ENCODE data around the gene JPT1.

The JPT1 gene

DNA sequence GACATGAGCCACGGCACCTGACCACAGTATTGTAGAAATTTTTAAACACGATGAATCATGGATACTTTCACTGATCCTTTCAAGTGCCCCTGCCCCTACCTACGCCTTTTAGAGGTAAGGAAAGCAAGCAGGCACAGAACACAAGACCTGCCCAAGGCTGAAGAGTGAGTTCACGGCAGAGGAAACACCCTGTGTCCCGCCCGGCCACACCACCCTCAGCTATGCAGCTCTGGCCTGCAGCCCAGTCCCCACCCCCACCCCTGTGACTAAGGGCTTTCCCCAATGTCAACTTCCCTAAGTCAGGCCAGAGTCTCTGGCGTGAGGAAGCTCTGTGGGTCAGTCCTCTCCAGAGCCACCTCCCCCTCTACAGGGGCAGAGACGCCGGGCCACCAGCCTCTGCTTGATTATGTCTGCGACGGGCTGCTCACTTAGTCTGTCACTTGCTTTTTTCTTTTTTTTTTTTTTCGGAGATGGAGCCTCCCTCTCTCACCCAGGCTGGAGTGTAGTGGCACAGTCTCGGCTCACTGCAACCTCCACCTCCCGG is 58.2 kb downstream of the JPT1 start (continued):
- TF ChIP-seq, protein P1, sequence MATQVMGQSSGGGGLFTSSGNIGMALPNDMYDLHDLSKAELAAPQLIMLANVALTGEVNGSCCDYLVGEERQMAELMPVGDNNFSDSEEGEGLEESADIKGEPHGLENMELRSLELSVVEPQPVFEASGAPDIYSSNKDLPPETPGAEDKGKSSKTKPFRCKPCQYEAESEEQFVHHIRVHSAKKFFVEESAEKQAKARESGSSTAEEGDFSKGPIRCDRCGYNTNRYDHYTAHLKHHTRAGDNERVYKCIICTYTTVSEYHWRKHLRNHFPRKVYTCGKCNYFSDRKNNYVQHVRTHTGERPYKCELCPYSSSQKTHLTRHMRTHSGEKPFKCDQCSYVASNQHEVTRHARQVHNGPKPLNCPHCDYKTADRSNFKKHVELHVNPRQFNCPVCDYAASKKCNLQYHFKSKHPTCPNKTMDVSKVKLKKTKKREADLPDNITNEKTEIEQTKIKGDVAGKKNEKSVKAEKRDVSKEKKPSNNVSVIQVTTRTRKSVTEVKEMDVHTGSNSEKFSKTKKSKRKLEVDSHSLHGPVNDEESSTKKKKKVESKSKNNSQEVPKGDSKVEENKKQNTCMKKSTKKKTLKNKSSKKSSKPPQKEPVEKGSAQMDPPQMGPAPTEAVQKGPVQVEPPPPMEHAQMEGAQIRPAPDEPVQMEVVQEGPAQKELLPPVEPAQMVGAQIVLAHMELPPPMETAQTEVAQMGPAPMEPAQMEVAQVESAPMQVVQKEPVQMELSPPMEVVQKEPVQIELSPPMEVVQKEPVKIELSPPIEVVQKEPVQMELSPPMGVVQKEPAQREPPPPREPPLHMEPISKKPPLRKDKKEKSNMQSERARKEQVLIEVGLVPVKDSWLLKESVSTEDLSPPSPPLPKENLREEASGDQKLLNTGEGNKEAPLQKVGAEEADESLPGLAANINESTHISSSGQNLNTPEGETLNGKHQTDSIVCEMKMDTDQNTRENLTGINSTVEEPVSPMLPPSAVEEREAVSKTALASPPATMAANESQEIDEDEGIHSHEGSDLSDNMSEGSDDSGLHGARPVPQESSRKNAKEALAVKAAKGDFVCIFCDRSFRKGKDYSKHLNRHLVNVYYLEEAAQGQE (tag by site-specific recombination; IDR thresholded peaks at IDR 0.05), result no peak
- no peak for TF ChIP-seq ZSCAN30 (tag by site-specific recombination; IDR thresholded peaks at IDR 0.05)
- peak; percentile 37; the same call in 1 of the 2 replicates for TF ChIP-seq SP3 (tag by site-specific recombination; IDR thresholded peaks at IDR 0.05)
- no peak for TF ChIP-seq HOXA7 (CRISPR knock-in tag; IDR thresholded peaks at IDR 0.05; ENCODE audit: borderline replicate concordance)
- TF ChIP-seq ZFP3 (tag by site-specific recombination; IDR thresholded peaks at IDR 0.05; ENCODE audit: low read depth), result no peak
- no peak for TF ChIP-seq ZNF175 (tag by site-specific recombination; IDR thresholded peaks at IDR 0.05)
- no peak for TF ChIP-seq ZNF239 (tag by site-specific recombination; IDR thresholded peaks at IDR 0.05)
- TF ChIP-seq ZNF558 (tag by site-specific recombination; IDR thresholded peaks at IDR 0.05), result no peak
- TF ChIP-seq KLF1 (tag by site-specific recombination; IDR thresholded peaks at IDR 0.05), result peak; percentile 100
- TF ChIP-seq, protein P2, sequence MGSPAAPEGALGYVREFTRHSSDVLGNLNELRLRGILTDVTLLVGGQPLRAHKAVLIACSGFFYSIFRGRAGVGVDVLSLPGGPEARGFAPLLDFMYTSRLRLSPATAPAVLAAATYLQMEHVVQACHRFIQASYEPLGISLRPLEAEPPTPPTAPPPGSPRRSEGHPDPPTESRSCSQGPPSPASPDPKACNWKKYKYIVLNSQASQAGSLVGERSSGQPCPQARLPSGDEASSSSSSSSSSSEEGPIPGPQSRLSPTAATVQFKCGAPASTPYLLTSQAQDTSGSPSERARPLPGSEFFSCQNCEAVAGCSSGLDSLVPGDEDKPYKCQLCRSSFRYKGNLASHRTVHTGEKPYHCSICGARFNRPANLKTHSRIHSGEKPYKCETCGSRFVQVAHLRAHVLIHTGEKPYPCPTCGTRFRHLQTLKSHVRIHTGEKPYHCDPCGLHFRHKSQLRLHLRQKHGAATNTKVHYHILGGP (tag by site-specific recombination; IDR thresholded peaks at IDR 0.05), result no peak
- TF ChIP-seq ZNF600 (tag by site-specific recombination; IDR thresholded peaks at IDR 0.05), result peak; percentile 32; the same call in 1 of the 2 replicates
- TF ChIP-seq ZNF155 (tag by site-specific recombination; IDR thresholded peaks at IDR 0.05), result no peak
- no peak for TF ChIP-seq ZBTB21 (tag by site-specific recombination; IDR thresholded peaks at IDR 0.05)
- TF ChIP-seq HOXD13 (CRISPR knock-in tag; IDR thresholded peaks at IDR 0.05; ENCODE audit: borderline replicate concordance), result no peak
- no peak for TF ChIP-seq HOXC10 (CRISPR knock-in tag; IDR thresholded peaks at IDR 0.05)
- peak; percentile 43; the same call in 1 of the 2 replicates for TF ChIP-seq KLF16 (tag by site-specific recombination; IDR thresholded peaks at IDR 0.05)
- TF ChIP-seq ZNF221 (tag by site-specific recombination; IDR thresholded peaks at IDR 0.05; ENCODE audit: borderline replicate concordance), result no peak
- no peak for TF ChIP-seq ZNF660 (tag by site-specific recombination; IDR thresholded peaks at IDR 0.05)
- TF ChIP-seq ZNF571 (tag by site-specific recombination; IDR thresholded peaks at IDR 0.05), result no peak
- TF ChIP-seq, protein P3, sequence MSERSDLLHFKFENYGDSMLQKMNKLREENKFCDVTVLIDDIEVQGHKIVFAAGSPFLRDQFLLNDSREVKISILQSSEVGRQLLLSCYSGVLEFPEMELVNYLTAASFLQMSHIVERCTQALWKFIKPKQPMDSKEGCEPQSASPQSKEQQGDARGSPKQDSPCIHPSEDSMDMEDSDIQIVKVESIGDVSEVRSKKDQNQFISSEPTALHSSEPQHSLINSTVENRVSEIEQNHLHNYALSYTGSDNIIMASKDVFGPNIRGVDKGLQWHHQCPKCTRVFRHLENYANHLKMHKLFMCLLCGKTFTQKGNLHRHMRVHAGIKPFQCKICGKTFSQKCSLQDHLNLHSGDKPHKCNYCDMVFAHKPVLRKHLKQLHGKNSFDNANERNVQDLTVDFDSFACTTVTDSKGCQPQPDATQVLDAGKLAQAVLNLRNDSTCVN (tag by site-specific recombination; optimal IDR thresholded peaks at IDR 0.05), result peak; percentile 12
- TF ChIP-seq BCL11A (tag by site-specific recombination; IDR thresholded peaks at IDR 0.05; ENCODE audit: low read depth), result no peak
- TF ChIP-seq SALL2 (tag by site-specific recombination; IDR thresholded peaks at IDR 0.05; ENCODE audit: borderline replicate concordance), result no peak
- no peak for TF ChIP-seq ZNF670 (tag by site-specific recombination; IDR thresholded peaks at IDR 0.05; ENCODE audit: low read depth)
- TF ChIP-seq ZNF2 (tag by site-specific recombination; IDR thresholded peaks at IDR 0.05), result no peak
- no peak for TF ChIP-seq ZEB2 (tag by site-specific recombination; IDR thresholded peaks at IDR 0.05)
- TF ChIP-seq EGR2 (tag by site-specific recombination; IDR thresholded peaks at IDR 0.05; ENCODE audit: low read depth), result peak; percentile 58
- TF ChIP-seq, protein P4, sequence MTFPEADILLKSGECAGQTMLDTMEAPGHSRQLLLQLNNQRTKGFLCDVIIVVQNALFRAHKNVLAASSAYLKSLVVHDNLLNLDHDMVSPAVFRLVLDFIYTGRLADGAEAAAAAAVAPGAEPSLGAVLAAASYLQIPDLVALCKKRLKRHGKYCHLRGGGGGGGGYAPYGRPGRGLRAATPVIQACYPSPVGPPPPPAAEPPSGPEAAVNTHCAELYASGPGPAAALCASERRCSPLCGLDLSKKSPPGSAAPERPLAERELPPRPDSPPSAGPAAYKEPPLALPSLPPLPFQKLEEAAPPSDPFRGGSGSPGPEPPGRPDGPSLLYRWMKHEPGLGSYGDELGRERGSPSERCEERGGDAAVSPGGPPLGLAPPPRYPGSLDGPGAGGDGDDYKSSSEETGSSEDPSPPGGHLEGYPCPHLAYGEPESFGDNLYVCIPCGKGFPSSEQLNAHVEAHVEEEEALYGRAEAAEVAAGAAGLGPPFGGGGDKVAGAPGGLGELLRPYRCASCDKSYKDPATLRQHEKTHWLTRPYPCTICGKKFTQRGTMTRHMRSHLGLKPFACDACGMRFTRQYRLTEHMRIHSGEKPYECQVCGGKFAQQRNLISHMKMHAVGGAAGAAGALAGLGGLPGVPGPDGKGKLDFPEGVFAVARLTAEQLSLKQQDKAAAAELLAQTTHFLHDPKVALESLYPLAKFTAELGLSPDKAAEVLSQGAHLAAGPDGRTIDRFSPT (tag by site-specific recombination; IDR thresholded peaks at IDR 0.05), result peak; percentile 33; the same call in 1 of the 2 replicates
- TF ChIP-seq, protein P5, sequence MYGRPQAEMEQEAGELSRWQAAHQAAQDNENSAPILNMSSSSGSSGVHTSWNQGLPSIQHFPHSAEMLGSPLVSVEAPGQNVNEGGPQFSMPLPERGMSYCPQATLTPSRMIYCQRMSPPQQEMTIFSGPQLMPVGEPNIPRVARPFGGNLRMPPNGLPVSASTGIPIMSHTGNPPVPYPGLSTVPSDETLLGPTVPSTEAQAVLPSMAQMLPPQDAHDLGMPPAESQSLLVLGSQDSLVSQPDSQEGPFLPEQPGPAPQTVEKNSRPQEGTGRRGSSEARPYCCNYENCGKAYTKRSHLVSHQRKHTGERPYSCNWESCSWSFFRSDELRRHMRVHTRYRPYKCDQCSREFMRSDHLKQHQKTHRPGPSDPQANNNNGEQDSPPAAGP (tag by site-specific recombination; IDR thresholded peaks at IDR 0.05), result peak; percentile 88
- TF ChIP-seq, protein P6, sequence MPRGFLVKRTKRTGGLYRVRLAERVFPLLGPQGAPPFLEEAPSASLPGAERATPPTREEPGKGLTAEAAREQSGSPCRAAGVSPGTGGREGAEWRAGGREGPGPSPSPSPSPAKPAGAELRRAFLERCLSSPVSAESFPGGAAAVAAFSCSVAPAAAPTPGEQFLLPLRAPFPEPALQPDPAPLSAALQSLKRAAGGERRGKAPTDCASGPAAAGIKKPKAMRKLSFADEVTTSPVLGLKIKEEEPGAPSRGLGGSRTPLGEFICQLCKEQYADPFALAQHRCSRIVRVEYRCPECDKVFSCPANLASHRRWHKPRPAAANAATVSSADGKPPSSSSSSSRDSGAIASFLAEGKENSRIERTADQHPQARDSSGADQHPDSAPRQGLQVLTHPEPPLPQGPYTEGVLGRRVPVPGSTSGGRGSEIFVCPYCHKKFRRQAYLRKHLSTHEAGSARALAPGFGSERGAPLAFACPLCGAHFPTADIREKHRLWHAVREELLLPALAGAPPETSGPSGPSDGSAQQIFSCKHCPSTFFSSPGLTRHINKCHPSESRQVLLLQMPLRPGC (tag by site-specific recombination; IDR thresholded peaks at IDR 0.05), result no peak
- peak; percentile 56 for TF ChIP-seq ZFHX2 (tag by site-specific recombination; conservative IDR thresholded peaks at IDR 0.05)

Data from HEK293 (cell line).